GM18498 (cell line): ENCODE data around the gene PRMT7.

Experiments
- ATAC-seq: cut with Tn5 transposase; IDR thresholded peaks from one replicate; pipeline ENCODE4 v1.9.1; 2021; ENCODE audit warnings: mild to moderate bottlenecking, moderate library complexity; ENCODE audit not compliant: unreplicated experiment

PRMT7 gene

DNA sequence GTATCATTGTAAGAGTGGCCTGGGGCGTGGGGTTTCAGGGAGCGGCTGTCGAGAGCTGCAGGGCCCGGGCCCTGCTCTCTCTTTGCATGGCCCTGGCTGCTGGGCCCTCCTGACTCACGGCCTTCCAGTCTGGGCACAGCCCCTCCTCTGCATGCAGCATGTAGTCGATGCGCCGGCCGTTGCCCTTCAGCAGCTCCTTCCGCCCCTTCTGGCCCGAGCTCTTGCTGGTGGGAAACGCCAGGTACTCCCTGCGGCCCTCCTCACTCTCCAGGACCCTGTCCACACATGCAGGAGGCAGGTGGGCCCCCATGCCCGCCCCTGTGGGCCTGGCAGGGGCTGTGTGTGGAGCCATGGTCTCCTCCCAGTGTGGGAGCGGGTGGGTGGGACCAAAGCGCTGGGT lies 50.7 kb downstream of the PRMT7 start:
- no peak for ATAC-seq

DNA sequence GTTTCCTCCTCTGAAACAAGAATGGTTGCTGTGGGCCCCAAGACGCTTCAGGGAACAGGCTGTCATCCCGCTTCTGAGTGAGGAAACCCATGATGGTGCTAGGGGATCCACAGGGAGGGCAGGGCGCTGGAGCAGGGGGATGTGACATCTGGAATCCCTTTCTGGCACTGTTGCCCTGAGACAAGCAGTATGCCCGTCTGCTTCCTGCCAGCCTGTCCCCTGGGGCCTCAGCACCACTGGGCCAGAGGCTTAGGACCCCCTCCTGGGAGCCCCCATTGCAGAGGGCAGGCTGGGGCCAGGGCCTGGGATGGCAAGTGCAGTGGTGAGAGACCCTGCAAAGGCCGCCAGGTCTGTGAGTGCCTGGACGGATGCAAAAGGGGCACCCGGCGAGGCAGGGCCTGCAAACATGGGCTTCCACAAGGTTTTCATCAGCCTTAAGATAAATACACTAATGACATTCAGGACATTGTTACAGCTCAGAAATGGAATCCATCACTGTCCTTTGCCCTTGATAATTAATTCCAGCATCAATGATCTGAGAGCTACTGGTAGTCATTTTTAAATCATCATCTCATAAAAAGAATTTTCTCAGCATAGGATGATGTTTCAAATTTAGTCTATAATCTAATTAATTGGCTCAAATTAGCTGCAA lies 51.6 kb downstream of the PRMT7 start:
- no peak for ATAC-seq

DNA sequence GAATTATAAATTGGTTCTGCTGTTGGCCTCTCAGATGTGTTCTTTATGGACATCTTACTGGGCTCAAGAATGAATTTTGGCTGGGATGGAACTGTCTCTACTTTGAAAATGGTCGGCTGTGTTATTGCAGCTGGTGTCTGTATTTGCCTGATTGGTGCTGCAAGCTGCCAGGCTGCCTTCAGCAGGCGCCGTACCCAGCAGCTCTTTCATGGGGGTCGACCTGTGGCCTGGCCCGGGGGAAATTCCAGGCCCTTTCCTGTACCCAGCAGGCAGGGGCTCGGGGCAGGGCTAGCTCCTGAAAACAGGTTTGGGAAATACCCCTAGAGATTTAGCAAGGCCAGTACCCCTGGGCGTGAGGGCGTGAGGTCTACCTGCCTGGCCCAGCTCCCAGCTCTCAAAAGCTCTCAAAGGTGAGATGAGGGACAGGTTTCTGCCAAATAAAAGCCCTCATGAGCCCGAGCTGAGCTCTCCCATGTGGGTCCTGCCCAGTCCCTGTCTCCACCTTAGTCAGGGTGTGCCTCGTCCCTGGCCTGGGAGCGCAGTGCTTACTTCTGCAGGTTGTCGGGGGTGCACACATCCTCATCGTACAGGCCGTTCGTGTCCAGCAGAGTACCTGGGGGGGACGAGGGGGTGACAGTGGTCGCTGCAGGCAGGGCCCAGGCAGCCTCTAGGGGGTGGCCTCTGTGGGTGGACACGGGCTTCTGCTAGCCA lies 52.3 kb downstream of the PRMT7 start:
- no peak for ATAC-seq

DNA sequence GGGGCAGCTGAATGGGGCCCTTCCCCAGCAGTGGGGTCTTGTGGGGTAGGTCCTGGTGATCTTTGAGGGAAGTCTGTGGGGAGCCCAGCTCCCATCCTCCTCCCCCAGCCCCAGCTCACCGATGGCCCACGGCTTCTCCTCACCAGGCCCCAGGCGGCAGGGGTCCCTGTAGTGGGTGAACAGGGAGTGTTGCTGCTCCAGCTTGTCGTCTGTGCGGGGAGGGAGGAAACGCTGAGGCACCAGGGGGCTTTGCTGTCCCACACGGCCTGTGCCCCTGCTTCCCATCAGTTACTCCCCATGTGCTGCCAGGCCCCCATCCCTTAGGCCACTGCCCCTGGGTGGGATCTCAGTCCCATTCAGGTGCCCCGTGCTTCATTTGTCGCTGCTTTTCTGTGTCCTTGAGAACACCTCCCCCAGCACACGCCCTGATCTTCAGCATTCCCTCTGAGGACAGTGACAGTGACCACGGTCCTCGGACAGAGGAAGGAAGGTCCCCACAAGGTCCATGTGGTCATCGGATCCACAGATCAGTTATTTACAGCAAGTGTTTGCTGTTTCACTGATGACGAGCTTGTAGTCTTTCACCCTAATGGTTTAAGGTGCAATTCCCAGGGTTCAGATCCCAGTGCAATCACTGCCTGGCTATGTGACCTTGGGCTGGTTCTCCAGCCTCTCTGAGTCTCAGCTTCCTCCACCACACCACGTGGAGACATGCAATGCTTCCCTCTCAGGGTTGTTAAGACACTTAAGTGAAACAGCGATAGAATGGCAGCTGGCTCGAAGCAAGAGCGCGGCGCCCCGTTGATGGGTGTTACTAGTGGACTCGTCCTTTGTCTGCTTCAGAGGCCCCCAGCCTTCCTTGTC lies 53.1 kb downstream of the PRMT7 start:
- no peak for ATAC-seq

DNA sequence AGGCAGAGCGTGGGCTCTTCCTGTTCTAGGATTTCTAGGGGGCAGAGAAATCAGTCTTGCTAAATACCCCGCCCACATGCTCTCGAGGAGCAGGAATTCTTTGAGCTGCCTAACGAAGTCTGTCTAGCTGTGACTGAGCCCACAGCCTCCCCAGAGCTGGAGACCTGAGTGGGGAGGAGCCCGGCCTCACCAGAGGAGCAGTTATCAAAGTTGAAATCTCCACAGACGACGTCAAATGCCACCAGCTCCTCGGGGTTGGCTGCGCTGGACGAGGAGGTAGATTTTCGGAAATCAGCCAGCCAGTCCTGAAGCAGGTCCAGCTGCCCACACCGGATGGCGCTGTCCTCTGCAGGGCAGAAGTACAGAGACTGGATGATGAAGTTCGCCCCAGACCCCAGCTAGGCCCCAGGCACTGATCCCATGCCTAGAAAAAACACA lies 53.8 kb downstream of the PRMT7 start:
- no peak for ATAC-seq

DNA sequence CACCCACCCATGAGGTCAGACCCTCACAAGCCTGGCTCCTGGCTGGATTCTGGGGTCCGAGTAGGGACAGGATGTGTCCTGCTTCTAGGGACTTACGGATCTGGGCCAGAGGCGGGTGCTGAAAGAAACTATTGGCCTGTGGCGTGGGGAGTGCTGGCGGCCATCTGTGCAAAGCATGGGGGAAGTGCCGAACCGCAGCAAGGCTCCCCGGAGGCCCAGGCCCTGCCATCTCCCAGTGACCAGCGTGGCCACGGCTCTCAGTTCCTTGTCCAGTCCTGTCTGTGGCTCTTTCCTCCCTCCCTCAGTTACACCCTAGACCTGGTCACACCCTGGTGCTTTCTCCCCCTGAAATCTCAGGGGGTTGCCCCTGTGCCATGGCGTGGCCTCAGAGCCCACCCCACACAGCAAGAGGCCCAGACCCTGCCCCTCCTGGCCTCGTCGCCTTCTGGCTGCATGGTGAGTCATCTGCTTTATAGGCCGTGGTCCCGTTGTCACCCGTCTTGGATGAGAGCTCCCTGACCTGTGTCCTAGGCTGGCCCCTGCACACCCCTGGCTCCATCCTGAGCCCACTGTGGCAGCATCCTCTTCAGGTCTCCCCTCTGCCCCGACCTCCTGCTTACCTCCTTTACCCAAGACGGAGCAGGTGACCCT lies 54.5 kb downstream of the PRMT7 start:
- ATAC-seq = no peak

DNA sequence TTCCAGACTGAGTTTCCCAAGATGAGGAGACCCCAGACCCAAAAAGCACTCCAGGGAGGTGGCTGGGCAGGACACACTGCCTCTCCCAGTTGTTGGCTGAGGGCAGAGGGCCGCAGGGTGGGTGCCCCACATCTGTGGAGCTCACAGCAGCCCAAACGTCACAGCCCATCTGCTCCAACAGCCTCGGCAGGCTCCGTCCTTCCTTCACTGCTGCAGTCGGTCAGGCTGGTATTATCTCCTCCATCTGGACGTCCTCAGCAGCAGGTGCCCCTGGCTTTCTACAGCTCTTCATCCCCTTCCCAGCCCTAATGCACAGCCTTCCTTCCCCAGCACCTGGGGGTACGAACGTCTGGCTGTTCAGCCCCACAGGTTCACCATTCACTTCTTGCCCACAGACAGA lies 55.2 kb downstream of the PRMT7 start:
- no peak for ATAC-seq

DNA sequence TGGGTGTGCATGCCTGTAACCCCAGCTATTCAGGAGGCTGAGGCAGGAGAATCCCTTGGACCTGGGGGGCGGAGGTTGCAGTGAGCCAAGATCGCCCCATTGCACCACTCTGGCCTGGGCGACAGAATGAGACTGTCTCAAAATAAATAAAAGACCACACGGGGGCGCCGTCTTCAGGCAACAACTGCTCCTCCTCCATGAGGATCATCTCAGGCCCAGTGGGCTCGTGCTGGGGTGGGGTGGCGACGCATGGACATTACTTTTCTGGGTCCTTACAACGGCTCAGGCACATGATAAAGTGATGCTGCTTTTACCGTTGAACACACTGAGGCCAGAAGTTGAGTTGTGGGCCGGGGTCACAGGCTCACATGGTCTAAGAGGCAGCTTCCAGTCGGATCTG lies 56.2 kb downstream of the PRMT7 start:
- no peak for ATAC-seq

DNA sequence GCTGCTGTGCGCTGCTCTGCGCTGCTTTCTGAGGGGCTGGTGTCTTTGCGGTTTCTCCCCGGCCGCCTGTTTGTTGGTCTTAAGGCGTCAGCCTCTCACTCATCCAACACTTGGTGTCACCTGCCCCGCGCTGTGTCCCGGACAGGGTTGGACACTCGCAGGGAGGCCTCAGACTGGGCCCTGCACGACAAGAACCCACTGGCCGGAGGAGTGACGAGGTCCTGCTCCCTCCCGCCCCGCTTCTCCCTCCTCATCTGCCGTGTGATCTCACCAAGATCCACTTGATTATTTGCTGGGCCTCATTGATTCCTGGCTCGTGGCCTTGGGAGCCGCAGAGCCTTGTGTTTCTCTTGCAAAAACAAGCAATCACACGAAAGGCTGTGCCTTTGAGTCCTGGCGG lies 56.6 kb downstream of the PRMT7 start:
- ATAC-seq = no peak

DNA sequence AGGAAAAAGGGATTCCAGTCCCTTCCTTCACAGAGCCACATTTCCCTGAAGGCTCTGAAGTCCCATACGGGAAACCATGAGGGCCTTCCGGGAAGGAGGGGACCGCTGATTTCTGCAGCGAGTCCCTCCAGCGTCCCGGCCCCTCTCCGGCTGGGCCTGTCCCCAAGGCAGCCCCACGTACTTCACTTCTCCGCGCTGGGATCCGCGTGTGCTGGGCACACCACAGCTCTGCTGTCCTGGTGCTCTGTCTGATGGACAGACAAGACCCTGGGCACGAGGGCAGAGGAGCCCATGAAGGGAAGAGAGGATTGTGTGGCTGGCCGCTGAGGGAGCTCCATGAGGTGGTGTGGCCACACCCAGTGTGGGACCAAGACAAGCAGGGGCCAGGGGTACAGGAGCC lies 57.1 kb downstream of the PRMT7 start:
- ATAC-seq = no peak

DNA sequence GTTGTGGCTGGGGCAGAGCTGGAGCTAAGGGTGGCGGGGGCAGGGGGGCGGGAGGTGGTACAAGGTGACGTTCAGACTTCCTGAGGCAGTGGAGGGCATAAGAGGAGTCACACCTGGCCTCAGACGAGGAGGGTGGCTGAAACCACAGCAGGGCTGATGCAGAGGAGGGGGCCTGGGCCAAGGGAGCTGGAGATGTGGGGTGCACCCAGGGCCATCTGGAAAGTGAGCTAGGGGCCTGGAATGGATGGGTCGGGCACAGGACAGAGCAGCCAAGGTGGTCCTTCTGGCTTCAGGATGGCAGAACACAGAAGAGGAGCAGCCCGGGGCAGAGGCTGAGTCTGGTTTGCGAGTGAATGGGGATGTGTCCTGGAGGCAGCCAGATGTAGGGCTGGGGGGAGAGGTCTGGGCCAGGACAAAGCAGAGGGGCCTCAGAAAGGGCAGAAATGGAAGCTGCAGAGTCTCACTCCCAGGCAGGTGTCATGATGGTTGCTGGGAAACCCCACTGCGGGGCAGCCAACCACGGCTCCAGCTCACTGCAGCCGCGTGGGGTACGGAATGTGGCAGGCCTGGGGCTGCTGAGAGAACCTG lies 57.6 kb downstream of the PRMT7 start:
- ATAC-seq = no peak

DNA sequence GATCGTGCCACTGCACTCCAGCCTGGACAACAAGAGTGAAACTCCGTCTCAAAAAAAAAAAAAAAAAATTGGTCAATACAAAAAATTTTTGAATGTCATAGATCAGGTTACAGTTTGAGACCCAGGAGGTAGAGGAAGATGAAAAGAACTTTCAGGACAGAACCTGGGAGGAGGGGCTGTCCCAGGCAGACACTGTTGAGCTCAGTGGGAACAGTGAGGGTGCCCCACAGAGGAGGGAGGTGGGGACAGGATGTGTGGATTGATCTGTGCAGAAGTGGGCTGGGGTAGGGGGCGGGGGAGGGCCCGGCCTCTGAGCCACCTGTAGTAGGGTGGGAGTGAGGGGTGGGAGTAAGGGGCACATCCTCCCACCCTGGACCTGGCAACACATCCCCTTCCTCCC lies 58.3 kb downstream of the PRMT7 start:
- no peak for ATAC-seq

DNA sequence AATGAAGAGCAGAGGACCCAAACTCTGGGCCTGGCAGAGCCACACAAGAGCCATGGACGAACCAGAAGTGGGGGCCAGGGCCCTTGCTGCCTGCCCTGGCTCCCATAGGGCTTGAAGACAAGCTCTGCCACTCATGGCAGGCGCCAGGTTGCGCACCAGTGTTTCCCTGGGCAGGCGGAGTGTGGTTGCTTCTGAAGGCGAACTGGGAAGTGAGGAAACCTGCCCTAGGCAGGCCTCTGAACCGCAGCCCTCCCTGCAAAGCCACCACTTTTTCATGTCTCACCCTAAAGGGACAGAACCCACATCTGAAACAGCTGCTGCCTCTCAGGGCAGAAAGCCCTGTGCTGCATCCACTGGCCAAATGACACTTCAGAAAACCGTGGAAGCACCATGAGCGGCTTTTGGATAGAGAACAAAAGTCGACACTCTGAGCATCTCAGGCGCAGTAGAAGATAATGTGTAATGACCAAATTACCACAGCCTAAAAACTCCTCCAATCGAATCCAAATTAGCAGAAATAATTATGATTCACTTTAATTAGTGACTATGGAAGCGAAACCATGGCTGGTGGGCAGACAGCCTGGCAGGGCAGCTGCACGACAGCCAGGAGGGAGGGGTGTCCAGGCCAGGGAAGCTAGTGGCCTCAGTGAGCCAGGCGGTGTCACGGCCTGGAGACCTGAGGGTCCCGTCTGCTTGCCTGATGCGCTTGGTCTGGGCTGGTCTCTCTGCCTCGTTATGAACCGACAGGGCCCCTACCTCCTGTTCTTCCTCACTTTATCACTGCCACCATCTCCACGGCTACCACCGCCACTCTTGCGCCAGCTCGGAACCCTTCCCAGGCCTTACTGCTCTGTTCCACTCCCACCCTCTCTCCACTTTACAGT lies 59.1 kb downstream of the PRMT7 start:
- peak; percentile 71 for ATAC-seq

DNA sequence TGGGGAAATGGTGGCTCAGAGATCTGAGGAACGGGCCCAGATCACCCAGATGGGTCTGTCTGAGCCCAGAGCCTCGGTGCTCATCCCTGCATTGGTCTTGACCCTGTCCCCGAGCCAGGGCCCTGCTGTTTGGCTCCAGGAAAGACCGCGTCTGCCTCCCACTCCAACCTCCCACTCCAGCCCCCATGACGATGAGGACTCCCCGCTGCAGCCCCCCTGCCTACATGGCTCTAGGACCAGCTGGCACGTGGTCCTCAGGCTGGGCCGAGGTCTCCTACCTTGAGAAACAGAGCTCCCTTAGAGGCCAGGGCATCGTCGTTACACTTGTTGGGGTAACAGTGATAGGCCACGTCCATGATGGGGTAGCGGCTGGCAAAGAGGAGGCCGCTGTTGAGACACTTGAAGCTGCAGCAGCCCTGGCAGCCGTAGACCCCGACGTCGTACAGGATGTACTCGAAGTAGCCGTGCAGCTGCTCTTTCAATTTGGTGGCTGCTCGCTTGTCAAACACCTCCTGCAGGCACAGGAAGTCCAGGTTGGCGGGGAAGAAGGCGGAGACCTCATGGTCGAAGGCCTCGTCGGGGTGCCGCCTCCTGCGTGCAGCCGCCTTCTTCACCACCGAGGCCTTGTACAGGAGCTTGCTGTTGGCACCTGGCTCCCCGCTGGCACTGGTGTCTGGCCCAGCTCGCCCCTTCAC lies 59.9 kb downstream of the PRMT7 start:
- ATAC-seq = no peak

DNA sequence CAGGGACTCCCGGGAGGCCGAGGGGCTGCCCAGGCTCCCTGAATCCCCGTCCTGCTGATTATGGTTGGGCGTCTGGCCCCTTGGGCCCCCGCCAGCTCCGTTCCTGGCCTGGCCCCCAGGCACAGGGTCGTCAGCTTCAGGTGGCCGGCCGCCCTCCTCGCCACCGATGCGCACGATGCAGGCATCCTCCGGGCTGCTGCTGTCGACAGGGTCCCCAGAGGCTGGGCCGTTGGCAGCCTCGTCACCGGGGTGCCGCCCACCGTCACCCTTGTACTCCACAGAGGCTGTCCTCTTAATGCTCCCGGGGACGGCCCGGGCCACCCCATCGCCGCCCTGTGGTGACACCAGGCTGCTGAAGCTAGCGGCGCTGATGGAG lies 60.4 kb downstream of the PRMT7 start:
- ATAC-seq = no peak

DNA sequence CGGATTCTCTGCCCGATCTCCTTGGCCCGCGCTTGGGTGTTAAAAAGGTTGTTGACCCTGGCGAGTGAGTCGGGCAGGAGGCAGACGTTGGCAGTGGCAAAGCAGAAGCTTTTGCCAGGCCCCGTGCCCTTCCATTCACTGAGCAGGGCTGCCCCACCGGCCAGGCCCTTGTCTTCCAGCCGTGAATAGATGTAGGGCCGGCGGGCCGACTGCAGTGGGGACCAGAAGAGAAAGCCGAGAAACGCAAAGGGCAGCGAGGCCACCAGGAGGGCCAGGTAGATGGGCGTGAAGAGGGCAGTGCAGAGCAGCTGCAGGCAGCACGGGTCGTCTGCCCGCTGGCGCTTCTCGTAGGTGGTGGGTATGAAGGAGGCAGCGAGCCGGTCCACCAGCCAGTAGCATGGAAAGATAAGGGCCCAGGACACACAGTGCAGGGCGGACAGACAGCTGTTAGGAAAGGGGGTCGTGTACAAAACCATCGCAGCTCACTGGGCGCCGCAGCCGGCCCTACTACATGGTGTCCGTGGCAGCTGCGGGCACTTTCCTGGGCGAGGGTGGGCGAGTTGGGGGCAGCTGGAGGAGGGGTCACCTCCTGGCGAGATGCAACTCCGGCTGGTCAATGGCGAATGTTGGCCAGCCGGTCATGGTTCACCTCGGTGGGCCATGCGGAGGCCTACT lies 61.0 kb downstream of the PRMT7 start:
- ATAC-seq = no peak

DNA sequence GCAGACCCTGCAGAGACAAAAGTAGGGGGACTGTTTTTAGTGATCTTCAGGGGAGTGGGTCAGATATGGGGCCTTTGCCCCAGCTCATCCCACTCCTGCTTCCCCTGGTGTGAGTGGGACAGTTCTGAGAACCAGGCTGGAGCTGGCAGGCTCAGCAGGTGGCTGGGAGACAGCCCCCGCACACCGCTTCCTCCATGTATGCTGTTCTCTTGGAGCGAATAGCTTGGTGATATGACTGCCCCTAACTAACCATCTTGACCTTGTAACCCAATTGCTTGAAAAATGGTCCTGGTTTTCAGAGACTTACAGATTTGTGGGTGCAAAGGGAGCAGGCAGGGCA lies 61.5 kb downstream of the PRMT7 start:
- ATAC-seq = no peak

DNA sequence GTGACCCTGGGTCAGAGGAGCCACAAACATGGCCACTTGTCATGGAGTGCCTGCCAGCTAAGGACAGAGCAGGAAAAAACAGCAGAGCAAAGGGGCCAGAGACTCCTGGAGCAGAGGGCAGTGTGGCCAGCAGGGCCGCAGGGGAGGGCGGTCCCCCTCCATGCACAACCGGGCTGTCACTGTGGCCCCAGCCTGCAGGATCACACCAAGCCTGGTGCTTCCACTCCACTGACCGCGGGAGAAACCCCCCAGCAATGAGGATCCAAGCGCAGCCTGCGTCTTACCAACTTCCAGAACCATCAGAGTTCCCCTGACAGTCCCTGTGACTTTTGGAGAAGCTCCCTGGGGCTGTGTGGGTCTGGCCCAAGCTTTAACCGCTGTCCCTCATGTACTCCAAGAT lies 62.0 kb downstream of the PRMT7 start:
- no peak for ATAC-seq
